ENCODE data around the gene MYO19. TPM values are rescaled to one million over a fixed set of nuclear protein-coding genes. Genes with fewer than 3 reads are reported as not detected.
A peak's percentile ranks its signal among the peaks of the same experiment; 100 is the strongest.

MYO19 gene
- total and polyA plus RNA-seq, 4 donors: 8.7 to 47.2 (median 20.8) TPM

DNA sequence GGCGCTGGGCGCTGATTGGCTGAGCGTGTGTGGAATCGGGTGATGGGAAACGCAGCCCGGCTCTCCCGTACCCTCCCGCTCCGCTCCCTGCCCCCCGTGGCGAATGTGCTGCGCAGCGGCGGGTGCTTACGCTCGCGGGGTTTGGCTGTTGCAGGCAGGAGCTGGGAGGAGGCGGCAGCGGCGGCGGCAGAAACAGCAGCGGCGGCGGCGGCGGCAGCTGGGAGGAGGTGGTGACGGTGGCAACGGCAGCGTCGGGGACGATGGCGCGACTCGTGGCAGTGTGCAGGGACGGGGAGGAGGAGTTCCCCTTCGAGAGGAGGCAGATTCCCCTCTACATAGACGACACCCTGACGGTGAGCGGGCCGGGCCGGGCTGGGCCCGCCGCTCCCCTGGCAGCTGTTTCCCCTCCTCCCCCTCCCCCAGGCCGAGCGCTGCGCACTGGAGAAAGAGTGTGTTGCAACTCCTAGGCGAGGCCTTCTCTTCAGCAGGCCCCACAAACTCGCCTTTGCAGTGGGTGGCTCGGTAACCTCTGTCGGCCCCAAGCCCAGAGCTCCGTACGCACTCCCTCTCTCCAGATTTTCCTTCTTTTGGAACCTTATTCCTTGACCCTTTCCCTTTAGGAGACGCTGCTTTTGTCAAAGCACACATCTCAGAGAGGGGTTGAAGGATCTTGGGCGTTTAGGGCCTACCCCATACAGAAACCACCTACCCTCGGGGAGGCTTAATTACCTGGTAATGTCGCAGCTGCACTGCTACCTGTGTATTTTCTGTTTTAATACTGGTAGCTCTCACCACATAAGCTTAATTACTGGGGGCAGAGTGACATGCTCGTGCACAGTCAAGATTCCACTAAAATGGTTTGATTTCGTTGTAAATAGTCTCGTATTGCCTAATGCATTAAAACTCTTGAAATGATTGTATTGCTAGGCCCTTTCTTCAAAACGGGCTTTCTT, 11.1 kb upstream of the MYO19 start:
- WGBS: under 1% methylated on average over 60 of the region's 60 CpGs
- Histone ChIP-seq H3K36me3 (ENCODE audit: control insufficient read depth in 4 of 4, insufficient read depth in 3 of 4, low read depth in 1 of 4, low read length in 3 of 4) (peaks cover 0 to 3% (median 1%) of the 10 kb centered on the region in 4 donors), H3K27ac (ENCODE audit: low read depth in 1 of 2, low read length in 2 of 2) (peak overlapping the region; percentile 99 to 100), H3K27me3 (ENCODE audit: control insufficient read depth in 4 of 4, insufficient read depth in 4 of 4, low read length in 3 of 4) (no peaks in the 10 kb centered on the region), H3K4me1 (ENCODE audit: control insufficient read depth in 4 of 4, insufficient read depth in 4 of 4, low read length in 3 of 4) (peaks cover 4 to 42% (median 31%) of the 10 kb centered on the region in 4 donors), H3K9ac (ENCODE audit: low read depth in 1 of 2, low read length in 2 of 2) (peak overlapping the region; percentile 93 to 98), H3K4me3 (ENCODE audit: low read depth in 1 of 3, low read length in 3 of 3) (peak overlapping the region; percentile 93 to 97 (median 93)), H3K9me3 (ENCODE audit: control insufficient read depth in 4 of 4, low read length in 3 of 4) (no peaks in the 10 kb centered on the region)
- TF ChIP-seq HNF4A (conservative IDR thresholded peaks at IDR 0.05) (peak in 1 of 2 donors; percentile 7), RAD21 (IDR thresholded peaks at IDR 0.05) (no peak), YY1 (IDR thresholded peaks at IDR 0.05) (peak; percentile 22), EGR1 (IDR thresholded peaks at IDR 0.05; ENCODE audit: low read depth in 2 of 2) (peak in 1 of 2 donors; percentile 20), GABPA (IDR thresholded peaks at IDR 0.05 in 1 of 2, conservative IDR thresholded peaks at IDR 0.05 in 1 of 2) (peak in 1 of 2 donors; percentile 34), HNF4G (IDR thresholded peaks at IDR 0.05) (no peak), FOXA2 (IDR thresholded peaks at IDR 0.05) (no peak), SP1 (IDR thresholded peaks at IDR 0.05) (peak; percentile 52), TAF1 (conservative IDR thresholded peaks at IDR 0.05) (peak; percentile 27), JUND (IDR thresholded peaks at IDR 0.05) (no peak)
- TF ChIP-seq, protein P1, sequence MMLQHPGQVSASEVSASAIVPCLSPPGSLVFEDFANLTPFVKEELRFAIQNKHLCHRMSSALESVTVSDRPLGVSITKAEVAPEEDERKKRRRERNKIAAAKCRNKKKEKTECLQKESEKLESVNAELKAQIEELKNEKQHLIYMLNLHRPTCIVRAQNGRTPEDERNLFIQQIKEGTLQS (IDR thresholded peaks at IDR 0.05): no peak
- TF ChIP-seq, protein P2, sequence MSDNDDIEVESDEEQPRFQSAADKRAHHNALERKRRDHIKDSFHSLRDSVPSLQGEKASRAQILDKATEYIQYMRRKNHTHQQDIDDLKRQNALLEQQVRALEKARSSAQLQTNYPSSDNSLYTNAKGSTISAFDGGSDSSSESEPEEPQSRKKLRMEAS (IDR thresholded peaks at IDR 0.05): no peak
- TF ChIP-seq, protein P3, sequence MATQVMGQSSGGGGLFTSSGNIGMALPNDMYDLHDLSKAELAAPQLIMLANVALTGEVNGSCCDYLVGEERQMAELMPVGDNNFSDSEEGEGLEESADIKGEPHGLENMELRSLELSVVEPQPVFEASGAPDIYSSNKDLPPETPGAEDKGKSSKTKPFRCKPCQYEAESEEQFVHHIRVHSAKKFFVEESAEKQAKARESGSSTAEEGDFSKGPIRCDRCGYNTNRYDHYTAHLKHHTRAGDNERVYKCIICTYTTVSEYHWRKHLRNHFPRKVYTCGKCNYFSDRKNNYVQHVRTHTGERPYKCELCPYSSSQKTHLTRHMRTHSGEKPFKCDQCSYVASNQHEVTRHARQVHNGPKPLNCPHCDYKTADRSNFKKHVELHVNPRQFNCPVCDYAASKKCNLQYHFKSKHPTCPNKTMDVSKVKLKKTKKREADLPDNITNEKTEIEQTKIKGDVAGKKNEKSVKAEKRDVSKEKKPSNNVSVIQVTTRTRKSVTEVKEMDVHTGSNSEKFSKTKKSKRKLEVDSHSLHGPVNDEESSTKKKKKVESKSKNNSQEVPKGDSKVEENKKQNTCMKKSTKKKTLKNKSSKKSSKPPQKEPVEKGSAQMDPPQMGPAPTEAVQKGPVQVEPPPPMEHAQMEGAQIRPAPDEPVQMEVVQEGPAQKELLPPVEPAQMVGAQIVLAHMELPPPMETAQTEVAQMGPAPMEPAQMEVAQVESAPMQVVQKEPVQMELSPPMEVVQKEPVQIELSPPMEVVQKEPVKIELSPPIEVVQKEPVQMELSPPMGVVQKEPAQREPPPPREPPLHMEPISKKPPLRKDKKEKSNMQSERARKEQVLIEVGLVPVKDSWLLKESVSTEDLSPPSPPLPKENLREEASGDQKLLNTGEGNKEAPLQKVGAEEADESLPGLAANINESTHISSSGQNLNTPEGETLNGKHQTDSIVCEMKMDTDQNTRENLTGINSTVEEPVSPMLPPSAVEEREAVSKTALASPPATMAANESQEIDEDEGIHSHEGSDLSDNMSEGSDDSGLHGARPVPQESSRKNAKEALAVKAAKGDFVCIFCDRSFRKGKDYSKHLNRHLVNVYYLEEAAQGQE (IDR thresholded peaks at IDR 0.05): peak; percentile 11
- TF ChIP-seq, protein P4, sequence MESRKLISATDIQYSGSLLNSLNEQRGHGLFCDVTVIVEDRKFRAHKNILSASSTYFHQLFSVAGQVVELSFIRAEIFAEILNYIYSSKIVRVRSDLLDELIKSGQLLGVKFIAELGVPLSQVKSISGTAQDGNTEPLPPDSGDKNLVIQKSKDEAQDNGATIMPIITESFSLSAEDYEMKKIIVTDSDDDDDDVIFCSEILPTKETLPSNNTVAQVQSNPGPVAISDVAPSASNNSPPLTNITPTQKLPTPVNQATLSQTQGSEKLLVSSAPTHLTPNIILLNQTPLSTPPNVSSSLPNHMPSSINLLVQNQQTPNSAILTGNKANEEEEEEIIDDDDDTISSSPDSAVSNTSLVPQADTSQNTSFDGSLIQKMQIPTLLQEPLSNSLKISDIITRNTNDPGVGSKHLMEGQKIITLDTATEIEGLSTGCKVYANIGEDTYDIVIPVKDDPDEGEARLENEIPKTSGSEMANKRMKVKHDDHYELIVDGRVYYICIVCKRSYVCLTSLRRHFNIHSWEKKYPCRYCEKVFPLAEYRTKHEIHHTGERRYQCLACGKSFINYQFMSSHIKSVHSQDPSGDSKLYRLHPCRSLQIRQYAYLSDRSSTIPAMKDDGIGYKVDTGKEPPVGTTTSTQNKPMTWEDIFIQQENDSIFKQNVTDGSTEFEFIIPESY (IDR thresholded peaks at IDR 0.05): peak; percentile 92
- DNase-seq (ENCODE audit: low spot score): no peak

DNA sequence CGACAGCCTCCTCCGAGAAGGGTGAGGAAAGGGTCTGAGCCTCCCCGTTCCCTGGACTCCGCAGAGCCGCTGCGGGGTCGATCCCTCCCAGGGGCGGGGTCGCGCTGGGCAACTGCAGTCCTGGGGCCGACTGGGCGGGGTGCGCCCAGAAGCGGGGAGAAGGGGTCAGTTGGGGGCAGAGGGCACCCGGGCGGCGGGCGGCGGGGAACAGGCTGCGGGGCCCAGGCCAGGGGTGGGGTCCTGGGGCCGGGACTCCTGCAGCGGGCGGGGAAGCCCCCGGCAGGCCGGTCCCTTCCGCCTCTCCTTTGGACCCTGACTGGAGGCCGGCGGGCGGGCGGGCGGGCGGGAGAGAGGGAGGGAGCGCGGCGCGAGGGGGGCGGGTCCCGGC, 10.4 kb upstream of the MYO19 start:
- under 1% methylated on average over 32 of the region's 38 CpGs for WGBS
- peaks cover 0 to 3% (median 1%) of the 10 kb centered on the region in 4 donors for H3K36me3 ChIP-seq (ENCODE audit: control insufficient read depth in 4 of 4, insufficient read depth in 3 of 4, low read depth in 1 of 4, low read length in 3 of 4)
- no peaks in the 10 kb centered on the region for H3K9me3 ChIP-seq (ENCODE audit: control insufficient read depth in 4 of 4, low read length in 3 of 4)

More for the DNA sequence above, 10.4 kb upstream of the MYO19 start:
- TF ChIP-seq YY1 (IDR thresholded peaks at IDR 0.05): no peak
- TF ChIP-seq SP1 (IDR thresholded peaks at IDR 0.05): no peak
- TF ChIP-seq FOXA2 (IDR thresholded peaks at IDR 0.05): no peak
- no peak for TF ChIP-seq FOXA1 (IDR thresholded peaks at IDR 0.05)
- peak; percentile 31 for TF ChIP-seq TAF1 (conservative IDR thresholded peaks at IDR 0.05)
- Histone ChIP-seq H3K27me3 (ENCODE audit: control insufficient read depth in 4 of 4, insufficient read depth in 4 of 4, low read length in 3 of 4) (no peaks in the 10 kb centered on the region), H3K27ac (ENCODE audit: low read depth in 1 of 2, low read length in 2 of 2) (peak overlapping the region; percentile 99 to 100), H3K4me1 (ENCODE audit: control insufficient read depth in 4 of 4, insufficient read depth in 4 of 4, low read length in 3 of 4) (peaks cover 4 to 40% (median 30%) of the 10 kb centered on the region in 4 donors), H3K4me3 (ENCODE audit: low read depth in 1 of 3, low read length in 3 of 3) (peak overlapping the region; percentile 93 to 98 (median 97)), H3K9ac (ENCODE audit: low read depth in 1 of 2, low read length in 2 of 2) (peak overlapping the region; percentile 85 to 91)
- DNase-seq (ENCODE audit: low spot score): peak; percentile 96
